ENCODE data around the gene GATA5. TPM values are rescaled to one million over a fixed set of nuclear protein-coding genes. Genes with fewer than 3 reads are reported as not detected.

The GATA5 gene
- total and polyA plus RNA-seq, 9 donors, result 0.08 to 5.5 (median 0.92) TPM; not detected in 2

GRCh38 chr20:62416651-62417637 lies 58.9 kb downstream of the GATA5 start:
- no peak for DNase-seq
- no peaks in the 10 kb centered on the region for H3K27me3 ChIP-seq
- H3K9me3 ChIP-seq, result no peaks in the 10 kb centered on the region
- 75 to 86% (median 76%) methylated on average over 38 to 43 of the region's 43 CpGs for WGBS, 3 donors
- H3K36me3 ChIP-seq, result no peaks in the 10 kb centered on the region
- intact Hi-C loops (cut with DNase I), result loop anchor here in 1 of 4 donors (10.0 kb wide), 1 partner anchor 788 kb away; no protein-coding TSS in a partner anchor
- no peaks in the 10 kb centered on the region for H3K4me1 ChIP-seq (ENCODE audit: insufficient read depth)
- no peak overlapping the region for H3K27ac ChIP-seq
- H3K4me3 ChIP-seq, result no peak overlapping the region
- TF ChIP-seq CTCF (IDR thresholded peaks at IDR 0.05) (no peak), EP300 (IDR thresholded peaks at IDR 0.05) (no peak), POLR2A (IDR thresholded peaks at IDR 0.05) (no peak)

- no peaks in the 10 kb centered on the region for H3K9me3 ChIP-seq
- DNase-seq, result no peak
- H3K4me3 ChIP-seq, result no peak overlapping the region
- intact Hi-C loops (cut with DNase I), result loop anchor here in 1 of 4 donors (10.0 kb wide), 1 partner anchor 789 kb away; no protein-coding TSS in a partner anchor
- no peaks in the 10 kb centered on the region for H3K36me3 ChIP-seq
- no peak overlapping the region for H3K27ac ChIP-seq
- H3K4me1 ChIP-seq (ENCODE audit: insufficient read depth), result no peaks in the 10 kb centered on the region
- H3K27me3 ChIP-seq, result no peaks in the 10 kb centered on the region
- 68 to 74% (median 73%) methylated on average over 21 to 24 of the region's 24 CpGs for WGBS, 3 donors
- TF ChIP-seq CTCF (IDR thresholded peaks at IDR 0.05) (no peak), POLR2A (IDR thresholded peaks at IDR 0.05) (no peak), EP300 (IDR thresholded peaks at IDR 0.05) (no peak)
Measured at GRCh38 chr20:62415354-62416111, 60.3 kb downstream of the GATA5 start.

GRCh38 chr20:62413896-62414481 lies 61.8 kb downstream of the GATA5 start:
- no peak for DNase-seq
- TF ChIP-seq EP300 (IDR thresholded peaks at IDR 0.05), result no peak
- TF ChIP-seq CTCF (IDR thresholded peaks at IDR 0.05), result no peak
- no peak for TF ChIP-seq POLR2A (IDR thresholded peaks at IDR 0.05)
- Histone ChIP-seq H3K27me3 (no peaks in the 10 kb centered on the region), H3K9me3 (no peaks in the 10 kb centered on the region), H3K27ac (no peak overlapping the region), H3K4me1 (ENCODE audit: insufficient read depth) (peaks cover 1% of the 10 kb centered on the region), H3K36me3 (no peaks in the 10 kb centered on the region), H3K4me3 (no peak overlapping the region)
- 72 to 83% (median 79%) methylated on average over 9 to 22 of the region's 22 CpGs for WGBS, 3 donors
- intact Hi-C loops (cut with DNase I), result loop anchor here in 1 of 4 donors (10.0 kb wide), 1 partner anchor 791 kb away; no protein-coding TSS in a partner anchor

Other genes starting within 250 kb of the GATA5 start
- 10 to 100 TPM; 17.9 to 42.2 (median 36.6) TPM for gene OSBPL2, start 237.5 kb downstream of the GATA5 start, total RNA-seq
- gene OSBPL2, start 237.5 kb downstream of the GATA5 start, polyA plus RNA-seq, result 10 to 100 TPM; 14.2 to 30.1 TPM
- gene ADRM1, start 173.0 kb downstream of the GATA5 start, total RNA-seq, result 100 to 1,000 TPM in 1 of 7 donors, 10 to 100 TPM in 6; 42.8 to 109 (median 56.3) TPM
- gene ADRM1, start 173.0 kb downstream of the GATA5 start, polyA plus RNA-seq, result 10 to 100 TPM in 1 of 2 donors, 1 to 10 TPM in 1; 7.8 to 52.5 TPM
- gene LAMA5, start 108.7 kb downstream of the GATA5 start, total RNA-seq, result 100 to 1,000 TPM in 1 of 7 donors, 10 to 100 TPM in 6; 24.7 to 115 (median 51.2) TPM
- gene LAMA5, start 108.7 kb downstream of the GATA5 start, polyA plus RNA-seq, result 10 to 100 TPM in 1 of 2 donors, 1 to 10 TPM in 1; 4.7 to 42.2 TPM
- 1,000 to 10,000 TPM; 2,424 to 8,739 (median 2,977) TPM for gene RPS21, start 88.9 kb downstream of the GATA5 start, total RNA-seq
- 1,000 to 10,000 TPM; 1,038 to 9,967 TPM for gene RPS21, start 88.9 kb downstream of the GATA5 start, polyA plus RNA-seq
- 1 to 10 TPM; 3.6 to 7.0 (median 4.9) TPM for gene CABLES2, start 68.7 kb downstream of the GATA5 start, total RNA-seq
- 1 to 10 TPM; 2.7 to 4.1 TPM for gene CABLES2, start 68.7 kb downstream of the GATA5 start, polyA plus RNA-seq
- gene RBBP8NL, start 48.5 kb downstream of the GATA5 start, total RNA-seq, result under 1 TPM in 2 of 7 donors, not detected in 5; 0.32 to 0.46 TPM
- gene RBBP8NL, start 48.5 kb downstream of the GATA5 start, polyA plus RNA-seq, result not detected
- gene SLCO4A1, start 166.5 kb upstream of the GATA5 start, total RNA-seq, result 10 to 100 TPM in 1 of 7 donors, 1 to 10 TPM in 6; 3.3 to 10.9 (median 4.4) TPM
- 1 to 10 TPM; 1.1 to 2.2 TPM for gene SLCO4A1, start 166.5 kb upstream of the GATA5 start, polyA plus RNA-seq
- gene NTSR1, start 232.8 kb upstream of the GATA5 start, total RNA-seq, result under 1 TPM in 2 of 7 donors, not detected in 5; 0.12 to 0.23 TPM
- gene NTSR1, start 232.8 kb upstream of the GATA5 start, polyA plus RNA-seq, result under 1 TPM; 0.05 TPM

Measured in ovary (tissue), 9 donors.